Measurements from ENCODE around the gene MAEA. TPM values are rescaled to one million over a fixed set of nuclear protein-coding genes. Genes with fewer than 3 reads are reported as not detected.
A peak's percentile ranks its signal among the peaks of the same experiment; 100 is the strongest.

The MAEA gene
- total and polyA plus RNA-seq, 12 donors, result 39.1 to 72.8 (median 50.3) TPM

DNA sequence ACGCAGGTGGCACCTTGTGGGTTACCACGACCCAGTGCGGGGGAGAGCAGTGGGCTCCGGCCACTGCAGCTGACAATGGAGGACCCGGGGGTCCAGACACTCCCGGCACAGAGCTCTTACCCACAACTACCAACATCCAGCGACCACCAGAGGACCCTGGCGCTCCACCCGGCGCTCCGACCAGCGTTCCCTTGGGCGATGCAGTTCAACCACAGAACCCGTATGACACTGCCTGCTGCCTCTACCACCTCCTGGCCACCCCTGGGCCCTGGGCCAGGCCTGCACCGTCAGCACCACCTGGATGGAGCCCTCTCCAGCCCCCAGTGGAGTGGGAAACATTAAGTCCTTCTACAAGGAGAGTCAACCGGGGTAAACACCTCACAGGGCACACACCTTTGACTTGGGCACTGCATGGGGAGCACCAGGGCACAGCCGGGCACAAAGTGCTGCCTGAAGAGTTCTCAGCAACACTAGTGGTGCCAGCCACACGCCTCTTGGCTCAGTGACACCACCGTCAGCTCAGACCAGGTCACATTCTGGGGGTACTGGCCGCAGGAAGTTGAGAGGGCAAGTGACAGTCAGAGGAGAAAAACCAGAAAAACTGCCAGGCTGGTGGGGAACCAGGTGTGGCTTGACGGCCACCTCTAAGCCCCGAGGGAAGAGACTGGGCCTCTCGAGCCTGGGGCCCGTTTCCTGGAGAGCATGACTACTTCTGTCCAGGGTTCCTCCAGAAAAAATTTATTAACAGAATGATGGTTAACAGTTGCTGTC lies 43.4 kb upstream of the MAEA start:
- Histone ChIP-seq H3K4me3 (peak overlapping the region in 9 of 10 donors; percentile 70 to 96 (median 88)), H3K4me1 (peaks cover 62 to 82% (median 77%) of the 10 kb centered on the region in 9 donors), H3K27me3 (no peaks in the 10 kb centered on the region), H3K9me3 (no peaks in the 10 kb centered on the region), H3K36me3 (peaks cover 0 to 9% (median 0%) of the 10 kb centered on the region in 9 donors), H3K27ac (peak overlapping the region in 8 of 10 donors; percentile 93 to 99 (median 98))
- 54 to 55% methylated on average over 24 of the region's 24 CpGs for WGBS, 2 donors
- intact Hi-C loops (cut with DNase I), result loop anchor here in 8 of 10 donors (2.0 to 5.0 kb wide), 6 partner anchors 34 to 101 kb away; partner anchors contain the start of genes SPON2 (in 2 of the 8) and UVSSA (in 1 of the 8)
- DNase-seq (peak in 1 of 2 donors; percentile 10), ATAC-seq (peak in 2 of 8 donors; percentile 10 to 37)
- TF ChIP-seq, protein P1, sequence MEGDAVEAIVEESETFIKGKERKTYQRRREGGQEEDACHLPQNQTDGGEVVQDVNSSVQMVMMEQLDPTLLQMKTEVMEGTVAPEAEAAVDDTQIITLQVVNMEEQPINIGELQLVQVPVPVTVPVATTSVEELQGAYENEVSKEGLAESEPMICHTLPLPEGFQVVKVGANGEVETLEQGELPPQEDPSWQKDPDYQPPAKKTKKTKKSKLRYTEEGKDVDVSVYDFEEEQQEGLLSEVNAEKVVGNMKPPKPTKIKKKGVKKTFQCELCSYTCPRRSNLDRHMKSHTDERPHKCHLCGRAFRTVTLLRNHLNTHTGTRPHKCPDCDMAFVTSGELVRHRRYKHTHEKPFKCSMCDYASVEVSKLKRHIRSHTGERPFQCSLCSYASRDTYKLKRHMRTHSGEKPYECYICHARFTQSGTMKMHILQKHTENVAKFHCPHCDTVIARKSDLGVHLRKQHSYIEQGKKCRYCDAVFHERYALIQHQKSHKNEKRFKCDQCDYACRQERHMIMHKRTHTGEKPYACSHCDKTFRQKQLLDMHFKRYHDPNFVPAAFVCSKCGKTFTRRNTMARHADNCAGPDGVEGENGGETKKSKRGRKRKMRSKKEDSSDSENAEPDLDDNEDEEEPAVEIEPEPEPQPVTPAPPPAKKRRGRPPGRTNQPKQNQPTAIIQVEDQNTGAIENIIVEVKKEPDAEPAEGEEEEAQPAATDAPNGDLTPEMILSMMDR (IDR thresholded peaks at IDR 0.05), result no peak

GRCh38 chr4:1246901-1247863 lies 42.5 kb upstream of the MAEA start:
- Histone ChIP-seq H3K36me3 (peaks cover 0 to 12% (median 0%) of the 10 kb centered on the region in 9 donors), H3K9me3 (no peaks in the 10 kb centered on the region), H3K4me1 (peaks cover 57 to 78% (median 71%) of the 10 kb centered on the region in 9 donors), H3K4me3 (peak overlapping the region; percentile 70 to 96 (median 88)), H3K27ac (peak overlapping the region; percentile 92 to 99 (median 98)), H3K27me3 (no peaks in the 10 kb centered on the region)
- DNase-seq (no peak), ATAC-seq (peak in 3 of 8 donors; percentile 0 to 7 (median 2))
- intact Hi-C loops (cut with DNase I), result loop anchor here in 8 of 10 donors (2.0 to 5.0 kb wide), 6 partner anchors 35 to 100 kb away; partner anchors contain the start of genes SPON2 (in 2 of the 8) and UVSSA (in 1 of the 8)
- WGBS, 2 donors, result 9 to 13% methylated on average over 41 to 48 of the region's 48 CpGs
- TF ChIP-seq, protein P1 (IDR thresholded peaks at IDR 0.05), result no peak

DNA sequence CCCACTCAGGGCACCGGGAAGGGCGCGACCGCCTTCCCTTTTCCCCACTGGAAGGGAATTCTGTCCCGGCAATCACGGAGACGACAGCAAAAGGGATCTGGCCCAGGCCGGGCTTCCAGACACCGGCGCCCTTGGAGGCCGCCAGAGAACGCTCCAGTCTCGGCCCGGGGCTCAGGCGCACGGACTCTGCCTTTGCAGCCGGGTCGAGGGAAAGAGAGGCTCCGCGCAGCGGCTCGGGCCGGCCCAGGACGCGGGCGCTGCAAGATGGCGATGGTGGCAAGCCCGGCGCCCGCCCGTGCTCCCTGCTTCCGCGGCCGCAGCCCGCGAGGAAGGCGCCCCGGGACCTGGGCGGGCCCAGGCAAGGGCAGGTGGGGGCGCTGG lies 41.8 kb upstream of the MAEA start:
- Histone ChIP-seq H3K4me1 (peaks cover 55 to 71% (median 65%) of the 10 kb centered on the region in 9 donors), H3K4me3 (peak overlapping the region; percentile 70 to 96 (median 88)), H3K36me3 (peaks cover 0 to 13% (median 0%) of the 10 kb centered on the region in 9 donors), H3K27ac (peak overlapping the region; percentile 92 to 99 (median 98)), H3K27me3 (no peaks in the 10 kb centered on the region), H3K9me3 (peaks cover 0 to under 1% (median 0%) of the 10 kb centered on the region in 11 donors)
- DNase-seq (no peak), ATAC-seq (peak in 5 of 8 donors; percentile 0 to 32 (median 19))
- TF ChIP-seq, protein P1 (IDR thresholded peaks at IDR 0.05), result no peak
- intact Hi-C loops (cut with DNase I), result loop anchor here in 8 of 10 donors (2.0 to 5.0 kb wide), 7 partner anchors 36 to 99 kb away; partner anchors contain the start of genes UVSSA (in 5 of the 8) and SPON2 (in 2 of the 8)
- 0% methylated on average over 34 to 40 of the region's 40 CpGs for WGBS, 2 donors
